ENCODE data around the gene CHN2. TPM values are rescaled to one million over a fixed set of nuclear protein-coding genes. Genes with fewer than 3 reads are reported as not detected.

CHN2 gene
- total RNA-seq, 1 experiment from 2014 or later: 2.1 TPM

- no peaks in the 10 kb centered on the region for H3K9me3 ChIP-seq (ENCODE audit: control insufficient read depth in 1 of 2, insufficient read depth in 1 of 2, low read depth in 1 of 2, low read length in 2 of 2)
- no peak for DNase-seq (ENCODE audit: low read depth, low spot score)
- no peak overlapping the region for H3K9ac ChIP-seq (ENCODE audit: low read length)
- no peaks in the 10 kb centered on the region for H3K79me2 ChIP-seq (ENCODE audit: insufficient read depth, low read length)
- ChIA-PET RAD21 (ENCODE audit: low non-redundant PET in 1 of 2, low total read pairs in 2 of 2, uncharacterized antibody in 2 of 2, unreplicated experiment in 2 of 2) (no interaction called here), CTCF (interaction anchor here (0.7 kb wide), 2 partner anchors 9 to 24 kb away, joined by 4 read pairs; no protein-coding TSS in a partner anchor), POLR2A (no interaction called here)
- intact Hi-C loops (cut with micrococcal nuclease): no loop called here
- H3K36me3 ChIP-seq (ENCODE audit: control insufficient read depth in 1 of 2, insufficient read depth in 2 of 2, low read length in 2 of 2): no peaks in the 10 kb centered on the region
- no peak overlapping the region for H3K27ac ChIP-seq (ENCODE audit: low read depth, low read length)
- BruUV-seq (replicated peaks): no TSS peak
- no peaks in the 10 kb centered on the region for H3K9me2 ChIP-seq (ENCODE audit: insufficient read depth)
- no peaks in the 10 kb centered on the region for H4K20me1 ChIP-seq (ENCODE audit: insufficient read depth)
- ATAC-seq: 0 out of 2 replicates have a peak, but pooled peaks have one; percentile 54
- no peak overlapping the region for H3K4me3 ChIP-seq (replicated peaks in 1 of 2; ENCODE audit: low read depth in 1 of 2, low read length in 2 of 2)
- no peaks in the 10 kb centered on the region; a peak in 1 of 4 replicates for H3K4me1 ChIP-seq (ENCODE audit: control insufficient read depth in 1 of 2, insufficient read depth in 2 of 2, low read length in 2 of 2)
- TF ChIP-seq JUND (IDR thresholded peaks at IDR 0.05) (no peak), ZBTB33 (IDR thresholded peaks at IDR 0.05; ENCODE audit: extremely low read depth, insufficient replicate concordance, low read length) (no peak), EGR1 (IDR thresholded peaks at IDR 0.05; ENCODE audit: low read depth) (no peak), YY1 (IDR thresholded peaks at IDR 0.05; ENCODE audit: extremely low read depth, insufficient replicate concordance, low read depth, low read length) (no peak), CTCF (IDR thresholded peaks at IDR 0.05 in 2 of 3, conservative IDR thresholded peaks at IDR 0.05 in 1 of 3; ENCODE audit: borderline replicate concordance in 1 of 3, insufficient read depth in 1 of 3, low read depth in 2 of 3, low read length in 2 of 3) (peak in 2 of 3 experiments; percentile 53 to 60; a peak in 4 of 6 replicates)
- H3K27me3 ChIP-seq (ENCODE audit: insufficient read depth, low read length): no peaks in the 10 kb centered on the region; the same call in 1 of the 2 replicates
- H3K4me2 ChIP-seq (ENCODE audit: low read length): no peak overlapping the region
- no peak overlapping the region for H2AFZ ChIP-seq (ENCODE audit: low read depth, low read length, poor library complexity, severe bottlenecking)
Observed at GRCh38 chr7:29297194-29297890, 102.8 kb downstream of the CHN2 start.

Measured in HCT116 (cell line).